Thyroid gland (tissue), 4 donors: ENCODE results near the gene ABCD1. TPM values are rescaled to one million over a fixed set of nuclear protein-coding genes. Genes with fewer than 3 reads are reported as not detected.
"Not testable (repeated sequence)": the region's sequence is repeated elsewhere in the genome, so short reads cannot be mapped to it uniquely, and the experiment has no call there.

Experiments
- DNase-seq, 2 donors: peaks; one replicate each; pipeline ENCODE4 v3.0.0-alpha.2; 2019
- H3K27ac ChIP-seq, 3 donors: fragments of 200-600 bp; sonication (generic); 1 replicate in 2 of 3; 2 replicates in 1 of 3; pipeline ENCODE4 v1.5.1; 2016 to 2019; ENCODE audit warnings: mild to moderate bottlenecking in 1 of 3, moderate library complexity in 1 of 3
- H3K27me3 ChIP-seq: fragments of 200-600 bp; sonication (generic); one replicate; pipeline ENCODE4 v1.5.1; 2019
- H3K36me3 ChIP-seq, 2 donors: fragments of 200-600 bp; sonication (generic); one replicate each; pipeline ENCODE4 v1.5.1; 2016 to 2019
- H3K4me1 ChIP-seq, 2 donors: fragments of 200-600 bp; sonication (generic); one replicate each; pipeline ENCODE4 v1.5.1; 2017 to 2019
- H3K4me3 ChIP-seq, 3 donors: fragments of 200-600 bp; sonication (generic); replicated peaks in 1 of 3; 1 replicate in 2 of 3; 2 replicates in 1 of 3; pipeline ENCODE4 v1.5.1; 2016; ENCODE audit warnings: mild to moderate bottlenecking in 1 of 3
- H3K9me3 ChIP-seq: fragments of 200-600 bp; sonication (generic); one replicate; pipeline ENCODE4 v1.5.1; 2017
- POLR2A ChIP-seq, 2 donors: fragments of 450-650 bp; IDR thresholded peaks; one replicate each; pipeline ENCODE4 v1.6.1; 2017; ENCODE audit warnings: antibody characterized with exemption in 2 of 2, mild to moderate bottlenecking in 2 of 2, moderate library complexity in 1 of 2
- WGBS, 2 donors: methylation state at CpG; one replicate each; pipeline ENCODE4 v1.1.5; 2017; 5-methylcytosine and 5-hydroxymethylcytosine counted together
- intact Hi-C: fragments of 100-400 bp; cut with DNase I; formaldehyde crosslinking; loops from one replicate; pipeline ENCODE4 v1.15.1; 2023
- total RNA-seq, 4 donors: library from RNA; depleted of rRNA; stranded (reverse); fragments of >200 nt; gene quantifications; one replicate each; pipeline ENCODE4 v1.2.3, GENCODE V29; 2016
- TF ChIP-seq, protein P1 (sequence below), 6 experiments: fragments of 200-600 bp in 3 of 6; fragments of 450-650 bp in 3 of 6; sonication (generic) in 3 of 6; IDR thresholded peaks; one replicate each; pipeline ENCODE4 v1.5.1; 2016 to 2019; ENCODE audit warnings: antibody characterized with exemption in 6 of 6, mild to moderate bottlenecking in 2 of 6, inconsistent platforms in 1 of 6, moderate library complexity in 1 of 6

Gene ABCD1
- total RNA-seq: 10 to 100 TPM in 1 of 4 donors, 1 to 10 TPM in 3; 7.0 to 11.8 (median 8.9) TPM

GRCh38 chrX:153724252-153725038 is at the start of gene ABCD1, which contains the start of gene BCAP31:
TSS of gene ABCD1 (plus strand) at chrX:153724856. CDS start at chrX:153725267, 411 bp downstream.
TSS of gene BCAP31 (minus strand) at chrX:153724387. CDS start at chrX:153723244, 1,143 bp downstream.
- no CpG with 5 or more reads among the region's 88 CpGs for WGBS, 2 donors
- H3K27me3 ChIP-seq: no peaks in the 10 kb centered on the region
- peak within 1 kb of the TSS; percentile 35 to 53 (median 52) for H3K4me3 ChIP-seq
- H3K27ac ChIP-seq: peak within 1 kb of the TSS; percentile 77 to 84 (median 83)
- H3K36me3 ChIP-seq: peaks cover 0 to 8% of the 10 kb centered on the region in 2 donors
- TF ChIP-seq POLR2A (IDR thresholded peaks at IDR 0.05): peak; percentile 48 to 73
- TF ChIP-seq, protein P1, sequence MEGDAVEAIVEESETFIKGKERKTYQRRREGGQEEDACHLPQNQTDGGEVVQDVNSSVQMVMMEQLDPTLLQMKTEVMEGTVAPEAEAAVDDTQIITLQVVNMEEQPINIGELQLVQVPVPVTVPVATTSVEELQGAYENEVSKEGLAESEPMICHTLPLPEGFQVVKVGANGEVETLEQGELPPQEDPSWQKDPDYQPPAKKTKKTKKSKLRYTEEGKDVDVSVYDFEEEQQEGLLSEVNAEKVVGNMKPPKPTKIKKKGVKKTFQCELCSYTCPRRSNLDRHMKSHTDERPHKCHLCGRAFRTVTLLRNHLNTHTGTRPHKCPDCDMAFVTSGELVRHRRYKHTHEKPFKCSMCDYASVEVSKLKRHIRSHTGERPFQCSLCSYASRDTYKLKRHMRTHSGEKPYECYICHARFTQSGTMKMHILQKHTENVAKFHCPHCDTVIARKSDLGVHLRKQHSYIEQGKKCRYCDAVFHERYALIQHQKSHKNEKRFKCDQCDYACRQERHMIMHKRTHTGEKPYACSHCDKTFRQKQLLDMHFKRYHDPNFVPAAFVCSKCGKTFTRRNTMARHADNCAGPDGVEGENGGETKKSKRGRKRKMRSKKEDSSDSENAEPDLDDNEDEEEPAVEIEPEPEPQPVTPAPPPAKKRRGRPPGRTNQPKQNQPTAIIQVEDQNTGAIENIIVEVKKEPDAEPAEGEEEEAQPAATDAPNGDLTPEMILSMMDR (IDR thresholded peaks at IDR 0.05): no peak
- H3K4me1 ChIP-seq: peaks cover 25 to 51% of the 10 kb centered on the region in 2 donors
- H3K9me3 ChIP-seq: no peaks in the 10 kb centered on the region
- DNase-seq: peak; percentile 83 to 86
- intact Hi-C loops: no loop called here

DNA sequence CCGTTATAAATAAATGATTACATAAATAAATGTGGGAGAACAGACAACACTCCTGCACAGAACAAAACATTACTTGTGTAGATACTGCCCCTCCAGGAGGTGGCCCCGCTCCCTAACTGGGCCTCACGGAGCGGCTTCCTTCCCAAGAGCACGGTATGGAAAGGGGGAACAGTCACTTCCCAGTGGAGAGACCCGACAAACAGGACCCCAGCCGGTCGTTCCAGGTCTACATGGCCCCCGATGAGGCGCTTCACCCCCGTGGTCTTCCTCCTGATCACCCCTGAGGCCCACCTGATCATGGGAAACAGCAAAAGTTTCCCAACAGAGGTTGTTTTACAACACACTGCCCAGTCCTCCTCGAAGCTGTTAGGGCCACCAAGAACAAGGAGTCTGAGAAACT is 43.5 kb upstream of the ABCD1 start:
- H3K27me3 ChIP-seq: no peaks in the 10 kb centered on the region
- no peak overlapping the region for H3K27ac ChIP-seq
- 69 to 80% methylated on average over 6 of the region's 12 CpGs for WGBS, 2 donors
- intact Hi-C loops: no loop called here
- DNase-seq: no peak
- H3K9me3 ChIP-seq: no peaks in the 10 kb centered on the region
- H3K4me1 ChIP-seq: no peaks in the 10 kb centered on the region
- TF ChIP-seq POLR2A (IDR thresholded peaks at IDR 0.05): no peak
- TF ChIP-seq, protein P1 (IDR thresholded peaks at IDR 0.05): no peak
- no peaks in the 10 kb centered on the region for H3K36me3 ChIP-seq
- H3K4me3 ChIP-seq: no peak overlapping the region

DNA sequence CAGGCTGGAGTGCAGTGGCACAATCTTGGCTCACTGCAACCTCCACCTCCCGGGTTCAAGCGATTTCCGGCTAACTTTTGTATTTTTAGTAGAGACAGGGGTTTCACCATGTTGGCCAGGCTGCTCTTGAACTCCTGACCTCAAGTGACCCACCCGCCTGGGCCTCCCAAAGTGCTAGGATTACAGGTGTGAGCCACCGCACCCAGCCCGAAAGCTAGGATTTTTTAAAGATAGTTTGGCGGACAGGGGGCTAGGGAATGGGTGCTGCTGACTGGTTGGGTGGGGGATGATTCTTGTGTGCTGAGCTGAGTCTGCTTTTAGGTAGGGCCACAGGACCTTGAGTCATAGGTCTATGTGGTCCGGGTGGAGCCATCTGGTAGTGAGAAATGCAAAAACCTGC is 41.2 kb upstream of the ABCD1 start:
- H3K27ac ChIP-seq, H3K36me3 ChIP-seq, H3K4me1 ChIP-seq, H3K27me3 ChIP-seq, H3K4me3 ChIP-seq, DNase-seq, H3K9me3 ChIP-seq, intact Hi-C loops: not testable (repeated sequence)
- 91 to 96% methylated on average over 4 to 8 of the region's 8 CpGs for WGBS, 2 donors

- Histone ChIP-seq H3K27me3 (no peaks in the 10 kb centered on the region), H3K4me3 (no peak overlapping the region), H3K4me1 (peaks cover 0 to 4% of the 10 kb centered on the region in 2 donors), H3K36me3 (no peaks in the 10 kb centered on the region), H3K27ac (no peak overlapping the region), H3K9me3 (no peaks in the 10 kb centered on the region)
- WGBS, 2 donors: 32 to 33% methylated on average over 5 to 6 of the region's 21 CpGs
- intact Hi-C loops: no loop called here
- DNase-seq: no peak
- no peak for TF ChIP-seq POLR2A (IDR thresholded peaks at IDR 0.05)
- TF ChIP-seq, protein P1 (IDR thresholded peaks at IDR 0.05): no peak
Observed at GRCh38 chrX:153684467-153685155, 40.0 kb upstream of the ABCD1 start.

DNA sequence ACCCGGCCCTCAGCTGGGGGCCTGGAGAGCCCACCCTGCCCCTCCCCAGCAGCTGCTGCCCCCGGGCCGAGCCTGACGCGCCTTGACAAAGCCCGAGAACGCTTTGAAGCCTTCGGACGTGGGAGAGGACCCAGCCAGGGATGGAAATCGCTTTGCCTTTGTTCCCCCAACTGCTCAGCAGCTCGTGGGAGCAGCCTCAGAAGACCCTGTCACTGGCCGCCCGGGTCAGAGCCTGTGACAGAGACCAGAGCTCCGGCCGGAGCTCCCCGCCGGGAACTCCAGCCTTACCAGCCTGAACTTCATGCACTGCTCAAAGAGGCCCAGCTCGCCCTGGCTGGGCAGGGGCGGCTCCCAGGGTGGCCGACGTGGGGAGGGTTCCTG is 39.5 kb upstream of the ABCD1 start:
- H3K36me3 ChIP-seq: no peaks in the 10 kb centered on the region
- H3K27me3 ChIP-seq: no peaks in the 10 kb centered on the region
- no peaks in the 10 kb centered on the region for H3K9me3 ChIP-seq
- H3K27ac ChIP-seq: no peak overlapping the region
- WGBS, 2 donors: 64% methylated on average over 4 of the region's 21 CpGs; no CpG with 5 or more reads in 1 of the 2 donors
- H3K4me1 ChIP-seq: peaks cover 0 to 4% of the 10 kb centered on the region in 2 donors
- no peak overlapping the region for H3K4me3 ChIP-seq
- no peak for TF ChIP-seq POLR2A (IDR thresholded peaks at IDR 0.05)
- TF ChIP-seq, protein P1 (IDR thresholded peaks at IDR 0.05): no peak
- DNase-seq: no peak
- intact Hi-C loops: no loop called here
